H1 (cell line): ENCODE data around the gene KRT5. TPM values are rescaled to one million over a fixed set of nuclear protein-coding genes. Genes with fewer than 3 reads are reported as not detected.

Experiments
- CTCF ChIA-PET: fragments of 300-600 bp; sonication (Branson Sonifier 250); formaldehyde crosslinking; loops from one replicate; lab custom pipeline; 2021; ENCODE audit not compliant: partially characterized antibody; lab: Charles Lee
- POLR2A ChIA-PET: fragments of 300-600 bp; sonication (Branson Sonifier 250); formaldehyde crosslinking; loops from one replicate; lab custom pipeline; 2021; ENCODE audit warnings: inconsistent platforms; ENCODE audit not compliant: partially characterized antibody; lab: Charles Lee
- DNase-seq, 2 experiments: peaks; one replicate each; pipeline versions ENCODE4 v3.0.0 to v3.0.0-alpha.2; 2010 to 2022; ENCODE audit warnings: low spot score in 2 of 2, low read depth in 1 of 2, mixed read lengths in 1 of 2
- FAIRE-seq: peaks from 2 replicates; lab custom pipeline; 2011; peaks lifted over from hg19 to GRCh38; lab: Jason Lieb, UNC
- H2AFZ ChIP-seq: 2 replicates; pipeline ENCODE4 v1.8.1; 2012; ENCODE audit warnings: low read length, inconsistent platforms
- H2AK5ac ChIP-seq: 2 replicates; pipeline ENCODE4 v1.6.1; 2013; ENCODE audit warnings: low read depth, low read length
- H2BK120ac ChIP-seq: replicated peaks from 2 replicates; pipeline ENCODE3; 2013; ENCODE audit warnings: low read depth, low read length, inconsistent platforms
- H2BK12ac ChIP-seq: 2 replicates; pipeline ENCODE4 v1.6.1; 2013; ENCODE audit warnings: low read depth, low read length
- H2BK15ac ChIP-seq: 2 replicates; pipeline ENCODE4 v1.6.1; 2013; ENCODE audit warnings: low read length
- H2BK20ac ChIP-seq: 2 replicates; pipeline ENCODE4 v1.6.1; 2013; ENCODE audit warnings: low read length
- H2BK5ac ChIP-seq: 2 replicates; pipeline ENCODE4 v1.6.1; 2013; ENCODE audit warnings: low read depth, low read length
- H3K14ac ChIP-seq: 2 replicates; pipeline ENCODE4 v1.6.1; 2013; ENCODE audit warnings: inconsistent platforms; ENCODE audit not compliant: insufficient read length
- H3K18ac ChIP-seq: 2 replicates; pipeline ENCODE4 v1.6.1; 2013; ENCODE audit warnings: low read length; ENCODE audit errors: extremely low read depth
- H3K23ac ChIP-seq: 2 replicates; pipeline ENCODE4 v1.6.1; 2013; ENCODE audit warnings: inconsistent platforms; ENCODE audit not compliant: insufficient read length
- H3K23me2 ChIP-seq: 2 replicates; pipeline ENCODE4 v1.6.1; 2013; ENCODE audit warnings: low read depth, low read length
- H3K27ac ChIP-seq: 2 replicates; pipeline ENCODE4 v1.6.1; 2011; ENCODE audit warnings: low read depth, low read length, inconsistent platforms
- H3K27me3 ChIP-seq, 4 experiments: replicated peaks in 1 of 4; 1 replicate in 1 of 4; 2 replicates in 3 of 4; pipeline versions ENCODE4 v1.6.1 to v1.8.1; 2011 to 2013; ENCODE audit warnings: low read length in 3 of 4, mild to moderate bottlenecking in 3 of 4, inconsistent platforms in 2 of 4, mixed read lengths in 2 of 4, moderate library complexity in 1 of 4; ENCODE audit not compliant: control insufficient read depth in 3 of 4, insufficient read depth in 3 of 4; ENCODE audit errors: extremely low read depth in 1 of 4
- H3K36me3 ChIP-seq, 4 experiments: 2 replicates each; pipeline versions ENCODE4 v1.6.1 to v1.8.1; 2011 to 2013; ENCODE audit warnings: mild to moderate bottlenecking in 4 of 4, low read length in 3 of 4, moderate library complexity in 2 of 4, control low read depth in 1 of 4, inconsistent platforms in 1 of 4; ENCODE audit not compliant: insufficient read depth in 4 of 4, control insufficient read depth in 2 of 4
- H3K4ac ChIP-seq: replicated peaks from 2 replicates; pipeline ENCODE3; 2013; ENCODE audit warnings: low read length, low read depth, mixed read lengths, inconsistent platforms; ENCODE audit not compliant: insufficient read length
- H3K4me1 ChIP-seq, 4 experiments: replicated peaks in 1 of 4; 1 replicate in 1 of 4; 2 replicates in 3 of 4; pipeline versions ENCODE4 v1.6.1 to v1.8.1; 2011 to 2013; ENCODE audit warnings: low read length in 3 of 4, inconsistent platforms in 2 of 4, mixed read lengths in 1 of 4; ENCODE audit not compliant: insufficient read depth in 4 of 4, control insufficient read depth in 3 of 4
- H3K4me2 ChIP-seq, 2 experiments: 2 replicates each; pipeline versions ENCODE4 v1.6.1 to v1.8.1; 2011 to 2013; ENCODE audit warnings: low read depth in 2 of 2, low read length in 2 of 2, control low read depth in 1 of 2, inconsistent platforms in 1 of 2, mild to moderate bottlenecking in 1 of 2; ENCODE audit not compliant: insufficient read depth in 1 of 2
- H3K4me3 ChIP-seq, 4 experiments: fragments of 200-600, 300-600 bp in 1 of 4; sonication (generic), shearing (Covaris generic), sonication (Bioruptor Twin) in 1 of 4; 2 replicates each; pipeline versions ENCODE4 v1.5.1 to v1.8.1; 2011 to 2016; ENCODE audit warnings: low read length in 4 of 4, low read depth in 3 of 4, control low read depth in 2 of 4, inconsistent platforms in 2 of 4, mild to moderate bottlenecking in 2 of 4, mixed read lengths in 1 of 4, moderate library complexity in 1 of 4; ENCODE audit not compliant: insufficient read depth in 2 of 4; ENCODE audit errors: extremely low read depth in 1 of 4
- H3K56ac ChIP-seq: replicated peaks from 2 replicates; pipeline ENCODE3; 2013; ENCODE audit warnings: low read depth, mild to moderate bottlenecking, mixed read lengths, low read length, inconsistent platforms; ENCODE audit not compliant: insufficient read length
- H3K79me1 ChIP-seq: 2 replicates; pipeline ENCODE4 v1.6.1; 2013; ENCODE audit warnings: low read depth, low read length, control low read depth
- H3K79me2 ChIP-seq, 2 experiments: 2 replicates each; pipeline versions ENCODE4 v1.6.1 to v1.8.1; 2012 to 2013; ENCODE audit warnings: low read length in 2 of 2, mild to moderate bottlenecking in 2 of 2, inconsistent platforms in 1 of 2; ENCODE audit not compliant: insufficient read depth in 2 of 2, control insufficient read depth in 1 of 2
- H3K9ac ChIP-seq, 4 experiments: replicated peaks in 1 of 4; 1 replicate in 1 of 4; 2 replicates in 3 of 4; pipeline versions ENCODE4 v1.6.1 to v1.8.1; 2011 to 2013; ENCODE audit warnings: low read depth in 3 of 4, low read length in 3 of 4, control low read depth in 2 of 4, mild to moderate bottlenecking in 2 of 4, moderate library complexity in 2 of 4, inconsistent platforms in 1 of 4; ENCODE audit errors: extremely low read depth in 1 of 4
- H3K9me3 ChIP-seq, 2 experiments: 2 replicates each; pipeline versions ENCODE4 v1.6.1 to v1.8.1; 2012 to 2013; ENCODE audit warnings: mild to moderate bottlenecking in 2 of 2, moderate library complexity in 2 of 2, control low read depth in 1 of 2, inconsistent platforms in 1 of 2, low read depth in 1 of 2, low read length in 1 of 2, mixed read lengths in 1 of 2; ENCODE audit not compliant: insufficient read depth in 2 of 2
- H4K20me1 ChIP-seq, 2 experiments: replicated peaks in 1 of 2; 2 replicates each; pipeline versions ENCODE3 to v1.8.1; 2011 to 2013; ENCODE audit warnings: inconsistent platforms in 2 of 2, low read length in 2 of 2, mild to moderate bottlenecking in 1 of 2; ENCODE audit not compliant: insufficient read depth in 2 of 2, control insufficient read depth in 1 of 2
- H4K5ac ChIP-seq: 2 replicates; pipeline ENCODE4 v1.6.1; 2013; ENCODE audit warnings: low read length, low read depth, mixed read lengths, inconsistent platforms; ENCODE audit not compliant: insufficient read length
- H4K8ac ChIP-seq: 2 replicates; pipeline ENCODE4 v1.8.0; 2013; ENCODE audit warnings: mild to moderate bottlenecking, moderate library complexity, low read length, inconsistent platforms; ENCODE audit not compliant: insufficient read depth; ENCODE audit errors: extremely low read depth
- H4K91ac ChIP-seq: replicated peaks from 2 replicates; pipeline ENCODE3; 2013; ENCODE audit warnings: low read length, mixed read lengths, inconsistent platforms; ENCODE audit not compliant: insufficient read length
- CTCF ChIP-seq, 3 experiments: IDR thresholded peaks; 1 replicate in 2 of 3; 2 replicates in 1 of 3; pipeline versions ENCODE4 v1.5.1 to v1.6.1; 2011; ENCODE audit warnings: low read length in 3 of 3, mild to moderate bottlenecking in 3 of 3, inconsistent platforms in 2 of 3, low read depth in 1 of 3, moderate library complexity in 1 of 3; ENCODE audit not compliant: insufficient read depth in 1 of 3; ENCODE audit errors: control extremely low read depth in 1 of 3
- FOSL1 ChIP-seq: IDR thresholded peaks from 2 replicates; pipeline ENCODE4 v1.6.1; 2011; ENCODE audit warnings: mild to moderate bottlenecking, low read depth, low read length, moderate library complexity; ENCODE audit not compliant: insufficient read depth
- POU5F1 ChIP-seq: IDR thresholded peaks from 2 replicates; pipeline ENCODE4 v1.6.1; 2011; ENCODE audit warnings: low read depth, mild to moderate bottlenecking, low read length, moderate library complexity
- TBP ChIP-seq: IDR thresholded peaks from 2 replicates; pipeline ENCODE4 v1.6.1; 2011; ENCODE audit warnings: low read depth, low read length, improper control_type of control experiment
- WGBS, 2 experiments: shearing (Covaris generic) in 1 of 2; methylation state at CpG; one replicate each; pipeline versions ENCODE4 v1.1.6 to v1.1.7; 2013 to 2015; ENCODE audit warnings: low lambda C conversion rate in 2 of 2, mixed read lengths in 2 of 2, inconsistent platforms in 1 of 2, low coverage in 1 of 2, missing lambda C conversion rate in 1 of 2; ENCODE audit not compliant: insufficient replicate concordance in 2 of 2, insufficient coverage in 1 of 2, insufficient read length in 1 of 2; ENCODE audit errors: extremely low coverage in 1 of 2, missing lambda C conversion rate in 1 of 2; 5-methylcytosine and 5-hydroxymethylcytosine counted together
- polyA plus RNA-seq, 7 experiments: library from polyadenylated mRNA; depleted of rRNA in 3 of 7; stranded (reverse) in 5 of 7; unstranded in 2 of 7; fragments of >200 nt in 5 of 7; fragments of 200-250 nt in 2 of 7; gene quantifications; 1 replicate in 5 of 7; 2 replicates in 1 of 7; 4 replicates in 1 of 7; pipeline versions ENCODE4 v1.2.1 to v1.2.3, GENCODE V29; 2011 to 2013; ENCODE audit warnings: missing spikeins in 2 of 7, mixed read lengths in 2 of 7
- total RNA-seq: library from RNA; stranded (reverse); fragmentation: NEBNext Ultra II Directional; extraction: Animal tissue kit (Norgen Biotek cat#: 25700); gene quantifications from 2 replicates; pipeline ENCODE4 v1.2.1, GENCODE V29; 2021

KRT5 gene
- total and polyA plus RNA-seq, 2 of the 8 experiments (the other 6 are each of a cell fraction or from before 2014, with no cell fraction given) = 0.18 TPM; not detected in 1

GRCh38 chr12:52543985-52544883 is 24.0 kb upstream of the KRT5 start:
- Histone ChIP-seq H2AK5ac (no peak overlapping the region), H3K4me2 (no peak overlapping the region), H4K91ac (no peak overlapping the region), H2BK15ac (no peak overlapping the region), H3K9me3 (no peaks in the 10 kb centered on the region), H3K79me1 (no peaks in the 10 kb centered on the region), H2BK12ac (no peak overlapping the region), H3K4me3 (no peak overlapping the region), H4K8ac (no peak overlapping the region), H4K20me1 (no peaks in the 10 kb centered on the region), H3K79me2 (no peaks in the 10 kb centered on the region), H3K56ac (no peak overlapping the region), H2BK5ac (no peak overlapping the region), H3K4ac (no peak overlapping the region), H4K5ac (no peak overlapping the region), H3K14ac (no peak overlapping the region), H3K18ac (no peak overlapping the region), H3K4me1 (no peaks in the 10 kb centered on the region; a peak in 2 of 7 replicates), H3K36me3 (no peaks in the 10 kb centered on the region), H3K27ac (no peak overlapping the region), H3K23me2 (no peaks in the 10 kb centered on the region), H3K9ac (no peak overlapping the region), H2AFZ (no peak overlapping the region), H2BK20ac (no peak overlapping the region), H2BK120ac (no peak overlapping the region), H3K23ac (no peak overlapping the region), H3K27me3 (no peaks in the 10 kb centered on the region)
- ChIA-PET POLR2A (interaction anchor here (1.2 to 1.3 kb wide), 2 partner anchors 8 to 17 kb away, joined by 3 read pairs; partner anchors contain the start of gene KRT71), CTCF (interaction anchor here (0.6 to 4.8 kb wide), 23 partner anchors 9 to 334 kb away, joined by 3 to 47 read pairs (median 6); partner anchors contain the start of gene KRT71)
- FAIRE-seq (no peak), DNase-seq (no peak)
- no peak for TF ChIP-seq POU5F1
- TF ChIP-seq CTCF (IDR thresholded peaks at IDR 0.05; ENCODE audit: control extremely low read depth in 1 of 3, insufficient read depth in 1 of 3, low read depth in 1 of 3, low read length in 3 of 3) = peak in 2 of 3 experiments; percentile 11 to 21; a peak in 2 of 4 replicates
- TF ChIP-seq TBP = no peak
- no peak for TF ChIP-seq FOSL1
- 91% methylated on average over 17 of the region's 17 CpGs; no CpG with 5 or more reads in 1 of the 2 experiments for WGBS, 2 experiments
